ENCODE data around the gene PCYT2.

Gene PCYT2

GRCh38 chr17:81944858-81945257 lies 33.7 kb upstream of the PCYT2 start:
- POLR2A ChIA-PET: interaction anchor here (1.5 kb wide), 1 partner anchor 11 kb away, joined by 3 read pairs; no protein-coding TSS in a partner anchor
- Histone ChIP-seq H3K36me3 (ENCODE audit: control insufficient read depth in 2 of 2, insufficient read depth in 1 of 2, low read length in 2 of 2) (no peaks in the 10 kb centered on the region), H3K4me1 (ENCODE audit: control insufficient read depth, insufficient read depth, low read length) (peaks cover 2% of the 10 kb centered on the region; the same call in 1 of the 2 replicates), H3K4me3 (ENCODE audit: low read depth, low read length) (no peak overlapping the region), H3K9me3 (ENCODE audit: control insufficient read depth, insufficient read depth, low read depth, low read length) (no peaks in the 10 kb centered on the region), H3K27ac (ENCODE audit: extremely low read depth, low read depth, low read length) (no peak overlapping the region)
- CTCF ChIA-PET: interaction anchor here (0.9 to 2.1 kb wide), 4 partner anchors 15 to 85 kb away, joined by 3 to 11 read pairs (median 6); partner anchors contain the start of gene MAFG
- TF ChIP-seq ZNF585B (tag by site-specific recombination; IDR thresholded peaks at IDR 0.05): no peak
- TF ChIP-seq HOXC10 (CRISPR knock-in tag; IDR thresholded peaks at IDR 0.05): no peak
- no peak for TF ChIP-seq ZNF223 (tag by site-specific recombination; IDR thresholded peaks at IDR 0.05)
- peak; percentile 72 for TF ChIP-seq ZNF121 (tag by site-specific recombination; IDR thresholded peaks at IDR 0.05)

GRCh38 chr17:81942167-81942553 lies 31.0 kb upstream of the PCYT2 start:
- Histone ChIP-seq H3K9me3 (ENCODE audit: control insufficient read depth, insufficient read depth, low read depth, low read length) (no peaks in the 10 kb centered on the region), H3K27ac (ENCODE audit: extremely low read depth, low read depth, low read length) (no peak overlapping the region), H3K4me3 (ENCODE audit: low read depth, low read length) (no peak overlapping the region), H3K36me3 (ENCODE audit: control insufficient read depth in 2 of 2, insufficient read depth in 1 of 2, low read length in 2 of 2) (no peaks in the 10 kb centered on the region), H3K4me1 (ENCODE audit: control insufficient read depth, insufficient read depth, low read length) (peaks cover 2% of the 10 kb centered on the region; the same call in 1 of the 2 replicates)
- TF ChIP-seq ZNF239 (tag by site-specific recombination; IDR thresholded peaks at IDR 0.05) (no peak), ZFHX2 (tag by site-specific recombination; conservative IDR thresholded peaks at IDR 0.05) (0 out of 2 replicates have a peak, but pooled peaks have one; percentile 3), SCRT1 (tag by site-specific recombination; IDR thresholded peaks at IDR 0.05; ENCODE audit: borderline replicate concordance) (no peak), ZNF202 (tag by site-specific recombination; IDR thresholded peaks at IDR 0.05; ENCODE audit: borderline replicate concordance) (no peak), ZNF777 (tag by site-specific recombination; IDR thresholded peaks at IDR 0.05; ENCODE audit: borderline replicate concordance) (no peak), SP7 (tag by site-specific recombination; IDR thresholded peaks at IDR 0.05) (0 out of 2 replicates have a peak, but pooled peaks have one; percentile 5)
- POLR2A ChIA-PET: no interaction called here
- CTCF ChIA-PET: interaction anchor here (2.0 kb wide), 1 partner anchor 17 kb away, joined by 7 read pairs; no protein-coding TSS in a partner anchor

GRCh38 chr17:81941484-81942166 lies 30.4 kb upstream of the PCYT2 start:
- Histone ChIP-seq H3K27ac (ENCODE audit: extremely low read depth, low read depth, low read length) (no peak overlapping the region), H3K36me3 (ENCODE audit: control insufficient read depth in 2 of 2, insufficient read depth in 1 of 2, low read length in 2 of 2) (no peaks in the 10 kb centered on the region), H3K4me1 (ENCODE audit: control insufficient read depth, insufficient read depth, low read length) (peaks cover 2% of the 10 kb centered on the region; the same call in 1 of the 2 replicates), H3K4me3 (ENCODE audit: low read depth, low read length) (no peak overlapping the region), H3K9me3 (ENCODE audit: control insufficient read depth, insufficient read depth, low read depth, low read length) (no peaks in the 10 kb centered on the region)
- TF ChIP-seq ZNF114 (tag by site-specific recombination; IDR thresholded peaks at IDR 0.05): no peak
- TF ChIP-seq ZFHX2 (tag by site-specific recombination; conservative IDR thresholded peaks at IDR 0.05): peak; percentile 74
- TF ChIP-seq SP7 (tag by site-specific recombination; IDR thresholded peaks at IDR 0.05): 0 out of 2 replicates have a peak, but pooled peaks have one; percentile 39
- TF ChIP-seq KLF10 (tag by site-specific recombination; IDR thresholded peaks at IDR 0.05): no peak
- TF ChIP-seq ZIC2 (tag by site-specific recombination; IDR thresholded peaks at IDR 0.05): peak; percentile 77; the same call in 1 of the 2 replicates
- TF ChIP-seq ZNF561 (tag by site-specific recombination; IDR thresholded peaks at IDR 0.05; ENCODE audit: borderline replicate concordance): 0 out of 2 replicates have a peak, but pooled peaks have one; percentile 26
- 0 out of 2 replicates have a peak, but pooled peaks have one; percentile 12 for TF ChIP-seq CTCF (tag by site-specific recombination; IDR thresholded peaks at IDR 0.05)
- TF ChIP-seq ZNF660 (tag by site-specific recombination; IDR thresholded peaks at IDR 0.05): peak; percentile 25; the same call in 1 of the 2 replicates
- 0 out of 2 replicates have a peak, but pooled peaks have one; percentile 17 for TF ChIP-seq EGR2 (tag by site-specific recombination; IDR thresholded peaks at IDR 0.05; ENCODE audit: low read depth)
- TF ChIP-seq ZNF792 (tag by site-specific recombination; IDR thresholded peaks at IDR 0.05): no peak
- no peak for TF ChIP-seq ZNF18 (tag by site-specific recombination; IDR thresholded peaks at IDR 0.05)
- TF ChIP-seq KLF16 (tag by site-specific recombination; IDR thresholded peaks at IDR 0.05): no peak
- 0 out of 2 replicates have a peak, but pooled peaks have one; percentile 25 for TF ChIP-seq ZNF223 (tag by site-specific recombination; IDR thresholded peaks at IDR 0.05)
- no peak for TF ChIP-seq ZSCAN16 (tag by site-specific recombination; IDR thresholded peaks at IDR 0.05)
- no peak for TF ChIP-seq ZNF221 (tag by site-specific recombination; IDR thresholded peaks at IDR 0.05; ENCODE audit: borderline replicate concordance)
- TF ChIP-seq GLIS2 (tag by site-specific recombination; IDR thresholded peaks at IDR 0.05): peak; percentile 40; the same call in 1 of the 2 replicates
- TF ChIP-seq ZEB2 (tag by site-specific recombination; IDR thresholded peaks at IDR 0.05): 0 out of 2 replicates have a peak, but pooled peaks have one; percentile 15
- TF ChIP-seq ZNF530 (tag by site-specific recombination; IDR thresholded peaks at IDR 0.05; ENCODE audit: low read depth): no peak
- no peak for TF ChIP-seq ZFP69B (tag by site-specific recombination; IDR thresholded peaks at IDR 0.05)
- TF ChIP-seq ZNF335 (tag by site-specific recombination; conservative IDR thresholded peaks at IDR 0.05): peak; percentile 74
- TF ChIP-seq SP2 (tag by site-specific recombination; IDR thresholded peaks at IDR 0.05): no peak
- CTCF ChIA-PET: interaction anchor here (0.6 to 2.0 kb wide), 2 partner anchors 18 to 164 kb away, joined by 3 to 7 read pairs; no protein-coding TSS in a partner anchor
- POLR2A ChIA-PET: no interaction called here

All from HEK293 (cell line).